HepG2 (cell line): ENCODE results near the gene C10orf143. TPM values are rescaled to one million over a fixed set of nuclear protein-coding genes. Genes with fewer than 3 reads are reported as not detected.
A peak's percentile ranks its signal among the peaks of the same experiment; 100 is the strongest.

Experiments
- BCL6 ChIP-seq: IDR thresholded peaks from 2 replicates; pipeline ENCODE4 v1.6.1; 2016; ENCODE audit warnings: missing genetic modification reagents, missing compliant biosample characterization
- FIP1L1 ChIP-seq: fragments of 200-400 bp; formaldehyde crosslinking; IDR thresholded peaks from 2 replicates; pipeline ENCODE4 v1.6.1; 2018; ENCODE audit warnings: low read depth, mild to moderate bottlenecking, low read length, moderate library complexity, borderline replicate concordance; ENCODE audit not compliant: insufficient read depth
- HMG20A ChIP-seq: IDR thresholded peaks from 2 replicates; pipeline ENCODE4 v1.6.1; 2016; ENCODE audit warnings: borderline replicate concordance
- NFE2 ChIP-seq: sonication (generic); formaldehyde crosslinking; IDR thresholded peaks from 2 replicates; pipeline ENCODE4 v1.4.0; 2020; ENCODE audit warnings: missing genetic modification reagents
- NFYB ChIP-seq: sonication (generic); formaldehyde crosslinking; IDR thresholded peaks from 2 replicates; pipeline ENCODE4 v1.4.0; 2020; ENCODE audit warnings: missing genetic modification reagents
- SNAPC2 ChIP-seq: sonication (generic); formaldehyde crosslinking; IDR thresholded peaks from 2 replicates; pipeline ENCODE4 v1.8.1; 2022; ENCODE audit warnings: mild to moderate bottlenecking, missing genetic modification reagents
- TAF1 ChIP-seq: sonication (generic); formaldehyde crosslinking; IDR thresholded peaks from 2 replicates; pipeline ENCODE4 v1.4.0; 2020; ENCODE audit warnings: missing genetic modification reagents
- TARDBP ChIP-seq: sonication (generic); formaldehyde crosslinking; IDR thresholded peaks from 2 replicates; pipeline ENCODE4 v1.8.0; 2022; ENCODE audit warnings: mild to moderate bottlenecking, missing genetic modification reagents
- TBL1XR1 ChIP-seq: fragments of 150-350 bp; IDR thresholded peaks from 2 replicates; pipeline ENCODE4 v1.6.1; 2014; ENCODE audit warnings: borderline replicate concordance, low read length; ENCODE audit not compliant: partially characterized antibody
- ZBTB7B ChIP-seq: sonication (generic); formaldehyde crosslinking; IDR thresholded peaks from 2 replicates; pipeline ENCODE4 v1.4.0; 2020; ENCODE audit warnings: missing genetic modification reagents
- ZNF225 ChIP-seq: sonication (generic); formaldehyde crosslinking; IDR thresholded peaks from 2 replicates; pipeline ENCODE4 v1.4.0; 2020; ENCODE audit warnings: mild to moderate bottlenecking, missing genetic modification reagents
- ZNF235 ChIP-seq: sonication (generic); formaldehyde crosslinking; IDR thresholded peaks from 2 replicates; pipeline ENCODE4 v1.8.1; 2023; ENCODE audit warnings: mild to moderate bottlenecking, missing genetic modification reagents, borderline replicate concordance
- ZNF256 ChIP-seq: sonication (generic); formaldehyde crosslinking; conservative IDR thresholded peaks from 2 replicates; pipeline ENCODE4 v1.4.0; 2020; ENCODE audit warnings: missing genetic modification reagents
- ZNF263 ChIP-seq: sonication (generic); formaldehyde crosslinking; IDR thresholded peaks from 2 replicates; pipeline ENCODE4 v1.4.0; 2020; ENCODE audit warnings: missing genetic modification reagents
- polyA plus RNA-seq, 8 experiments: library from polyadenylated mRNA; depleted of rRNA in 3 of 8; stranded (reverse) in 7 of 8; unstranded in 1 of 8; fragments of >200 nt; fragmentation: Illumina TruSeq in 4 of 8; extraction: Trizol in 4 of 8; gene quantifications; 2 replicates each; pipeline versions ENCODE4 v1.2.1 to v1.2.3, GENCODE V29; 2011 to 2016; ENCODE audit warnings: low read depth in 4 of 8, missing spikeins in 1 of 8, mixed read lengths in 1 of 8; ENCODE audit not compliant: insufficient read depth in 1 of 8
- total RNA-seq, 5 experiments: library from RNA; depleted of rRNA; stranded (reverse); fragments of >200 nt; fragmentation: Illumina TruSeq; extraction: Trizol; gene quantifications; 2 replicates each; pipeline ENCODE4 v1.2.3, GENCODE V29; 2016; ENCODE audit warnings: low read depth in 1 of 5
- TF ChIP-seq, protein P1 (sequence below): sonication (generic); formaldehyde crosslinking; IDR thresholded peaks from 2 replicates; pipeline ENCODE4 v1.4.0; 2020; ENCODE audit warnings: missing genetic modification reagents, borderline replicate concordance
- TF ChIP-seq, protein P2 (sequence below): IDR thresholded peaks from 2 replicates; pipeline ENCODE4 v1.6.1; 2012; ENCODE audit warnings: low read length, improper control_type of control experiment
- TF ChIP-seq, protein P3 (sequence below): sonication (generic); formaldehyde crosslinking; conservative IDR thresholded peaks from 2 replicates; pipeline ENCODE4 v1.8.0; 2022; ENCODE audit warnings: low read depth, missing genetic modification reagents
- TF ChIP-seq, protein P4 (sequence below): sonication (generic); formaldehyde crosslinking; IDR thresholded peaks from 2 replicates; pipeline ENCODE4 v1.8.1; 2023; ENCODE audit warnings: mild to moderate bottlenecking, missing genetic modification reagents, borderline replicate concordance
- TF ChIP-seq, protein P5 (sequence below): sonication (generic); formaldehyde crosslinking; IDR thresholded peaks from 2 replicates; pipeline ENCODE4 v1.4.0; 2020; ENCODE audit warnings: missing genetic modification reagents, borderline replicate concordance

C10orf143 gene
- total and polyA plus RNA-seq, 2 of the 13 experiments (the other 11 are each of a cell fraction or from before 2014, with no cell fraction given): 0.21 to 0.91 TPM

DNA sequence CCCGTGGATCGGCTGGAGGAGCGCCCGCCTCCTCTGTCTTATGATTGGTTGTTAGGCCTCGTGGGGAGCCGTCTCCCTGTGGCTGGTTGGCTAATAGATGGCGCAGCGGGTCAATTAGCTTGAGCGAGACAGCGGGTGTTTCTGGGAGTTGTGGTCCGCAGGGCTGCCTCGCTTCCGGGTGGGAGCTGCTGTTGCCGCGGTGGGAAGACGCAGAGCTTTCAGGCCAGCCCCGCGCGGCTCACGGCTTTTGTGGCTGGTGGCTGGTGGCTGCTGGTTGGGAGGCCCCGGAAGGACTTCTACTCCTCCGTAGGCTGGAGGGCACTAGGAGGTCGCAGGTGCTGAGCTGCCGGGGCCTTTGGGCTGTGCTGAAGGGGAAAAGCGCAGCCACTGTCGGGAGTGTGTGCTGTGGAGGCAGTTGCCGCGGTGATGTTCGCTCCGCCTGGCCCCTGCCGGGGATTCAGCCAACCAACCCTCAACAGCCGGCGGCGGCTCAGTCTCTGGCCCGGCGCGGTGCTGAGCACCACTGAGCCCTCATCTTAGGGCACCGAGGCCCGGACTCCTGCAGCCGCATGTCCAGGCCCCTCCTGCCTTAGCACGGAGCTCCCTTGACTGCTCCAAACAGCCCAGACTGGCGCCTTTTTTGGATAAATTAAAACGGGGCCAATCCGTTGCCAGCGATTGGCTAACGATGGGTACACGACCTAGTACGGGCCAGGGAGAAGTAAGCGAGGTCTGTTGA, 652 bp upstream of the C10orf143 start (continued):
- TF ChIP-seq, protein P1, sequence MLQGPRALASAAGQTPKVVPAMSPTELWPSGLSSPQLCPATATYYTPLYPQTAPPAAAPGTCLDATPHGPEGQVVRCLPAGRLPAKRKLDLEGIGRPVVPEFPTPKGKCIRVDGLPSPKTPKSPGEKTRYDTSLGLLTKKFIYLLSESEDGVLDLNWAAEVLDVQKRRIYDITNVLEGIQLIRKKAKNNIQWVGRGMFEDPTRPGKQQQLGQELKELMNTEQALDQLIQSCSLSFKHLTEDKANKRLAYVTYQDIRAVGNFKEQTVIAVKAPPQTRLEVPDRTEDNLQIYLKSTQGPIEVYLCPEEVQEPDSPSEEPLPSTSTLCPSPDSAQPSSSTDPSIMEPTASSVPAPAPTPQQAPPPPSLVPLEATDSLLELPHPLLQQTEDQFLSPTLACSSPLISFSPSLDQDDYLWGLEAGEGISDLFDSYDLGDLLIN (CRISPR knock-in tag): 0 out of 2 replicates have a peak, but pooled peaks have one; percentile 19
- TF ChIP-seq, protein P2, sequence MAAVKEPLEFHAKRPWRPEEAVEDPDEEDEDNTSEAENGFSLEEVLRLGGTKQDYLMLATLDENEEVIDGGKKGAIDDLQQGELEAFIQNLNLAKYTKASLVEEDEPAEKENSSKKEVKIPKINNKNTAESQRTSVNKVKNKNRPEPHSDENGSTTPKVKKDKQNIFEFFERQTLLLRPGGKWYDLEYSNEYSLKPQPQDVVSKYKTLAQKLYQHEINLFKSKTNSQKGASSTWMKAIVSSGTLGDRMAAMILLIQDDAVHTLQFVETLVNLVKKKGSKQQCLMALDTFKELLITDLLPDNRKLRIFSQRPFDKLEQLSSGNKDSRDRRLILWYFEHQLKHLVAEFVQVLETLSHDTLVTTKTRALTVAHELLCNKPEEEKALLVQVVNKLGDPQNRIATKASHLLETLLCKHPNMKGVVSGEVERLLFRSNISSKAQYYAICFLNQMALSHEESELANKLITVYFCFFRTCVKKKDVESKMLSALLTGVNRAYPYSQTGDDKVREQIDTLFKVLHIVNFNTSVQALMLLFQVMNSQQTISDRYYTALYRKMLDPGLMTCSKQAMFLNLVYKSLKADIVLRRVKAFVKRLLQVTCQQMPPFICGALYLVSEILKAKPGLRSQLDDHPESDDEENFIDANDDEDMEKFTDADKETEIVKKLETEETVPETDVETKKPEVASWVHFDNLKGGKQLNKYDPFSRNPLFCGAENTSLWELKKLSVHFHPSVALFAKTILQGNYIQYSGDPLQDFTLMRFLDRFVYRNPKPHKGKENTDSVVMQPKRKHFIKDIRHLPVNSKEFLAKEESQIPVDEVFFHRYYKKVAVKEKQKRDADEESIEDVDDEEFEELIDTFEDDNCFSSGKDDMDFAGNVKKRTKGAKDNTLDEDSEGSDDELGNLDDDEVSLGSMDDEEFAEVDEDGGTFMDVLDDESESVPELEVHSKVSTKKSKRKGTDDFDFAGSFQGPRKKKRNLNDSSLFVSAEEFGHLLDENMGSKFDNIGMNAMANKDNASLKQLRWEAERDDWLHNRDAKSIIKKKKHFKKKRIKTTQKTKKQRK: no peak
- TF ChIP-seq FIP1L1 (no peak), ZBTB7B (CRISPR knock-in tag) (peak; percentile 72; the same call in 1 of the 2 replicates), NFE2 (CRISPR knock-in tag) (no peak), HMG20A (no peak), ZNF256 (CRISPR knock-in tag) (no peak), TAF1 (CRISPR knock-in tag) (no peak), ZNF263 (CRISPR knock-in tag) (peak; percentile 22; the same call in 1 of the 2 replicates), SNAPC2 (CRISPR knock-in tag) (no peak), TBL1XR1 (no peak), NFYB (CRISPR knock-in tag) (peak; percentile 96), BCL6 (CRISPR knock-in tag) (no peak), ZNF225 (CRISPR knock-in tag) (no peak), TARDBP (CRISPR knock-in tag) (no peak), ZNF235 (CRISPR knock-in tag) (peak; percentile 73; the same call in 1 of the 2 replicates)
- TF ChIP-seq, protein P3, sequence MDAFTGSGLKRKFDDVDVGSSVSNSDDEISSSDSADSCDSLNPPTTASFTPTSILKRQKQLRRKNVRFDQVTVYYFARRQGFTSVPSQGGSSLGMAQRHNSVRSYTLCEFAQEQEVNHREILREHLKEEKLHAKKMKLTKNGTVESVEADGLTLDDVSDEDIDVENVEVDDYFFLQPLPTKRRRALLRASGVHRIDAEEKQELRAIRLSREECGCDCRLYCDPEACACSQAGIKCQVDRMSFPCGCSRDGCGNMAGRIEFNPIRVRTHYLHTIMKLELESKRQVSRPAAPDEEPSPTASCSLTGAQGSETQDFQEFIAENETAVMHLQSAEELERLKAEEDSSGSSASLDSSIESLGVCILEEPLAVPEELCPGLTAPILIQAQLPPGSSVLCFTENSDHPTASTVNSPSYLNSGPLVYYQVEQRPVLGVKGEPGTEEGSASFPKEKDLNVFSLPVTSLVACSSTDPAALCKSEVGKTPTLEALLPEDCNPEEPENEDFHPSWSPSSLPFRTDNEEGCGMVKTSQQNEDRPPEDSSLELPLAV: no peak
- TF ChIP-seq, protein P4, sequence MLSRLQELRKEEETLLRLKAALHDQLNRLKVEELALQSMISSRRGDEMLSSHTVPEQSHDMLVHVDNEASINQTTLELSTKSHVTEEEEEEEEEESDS (CRISPR knock-in tag): no peak
- TF ChIP-seq, protein P5, sequence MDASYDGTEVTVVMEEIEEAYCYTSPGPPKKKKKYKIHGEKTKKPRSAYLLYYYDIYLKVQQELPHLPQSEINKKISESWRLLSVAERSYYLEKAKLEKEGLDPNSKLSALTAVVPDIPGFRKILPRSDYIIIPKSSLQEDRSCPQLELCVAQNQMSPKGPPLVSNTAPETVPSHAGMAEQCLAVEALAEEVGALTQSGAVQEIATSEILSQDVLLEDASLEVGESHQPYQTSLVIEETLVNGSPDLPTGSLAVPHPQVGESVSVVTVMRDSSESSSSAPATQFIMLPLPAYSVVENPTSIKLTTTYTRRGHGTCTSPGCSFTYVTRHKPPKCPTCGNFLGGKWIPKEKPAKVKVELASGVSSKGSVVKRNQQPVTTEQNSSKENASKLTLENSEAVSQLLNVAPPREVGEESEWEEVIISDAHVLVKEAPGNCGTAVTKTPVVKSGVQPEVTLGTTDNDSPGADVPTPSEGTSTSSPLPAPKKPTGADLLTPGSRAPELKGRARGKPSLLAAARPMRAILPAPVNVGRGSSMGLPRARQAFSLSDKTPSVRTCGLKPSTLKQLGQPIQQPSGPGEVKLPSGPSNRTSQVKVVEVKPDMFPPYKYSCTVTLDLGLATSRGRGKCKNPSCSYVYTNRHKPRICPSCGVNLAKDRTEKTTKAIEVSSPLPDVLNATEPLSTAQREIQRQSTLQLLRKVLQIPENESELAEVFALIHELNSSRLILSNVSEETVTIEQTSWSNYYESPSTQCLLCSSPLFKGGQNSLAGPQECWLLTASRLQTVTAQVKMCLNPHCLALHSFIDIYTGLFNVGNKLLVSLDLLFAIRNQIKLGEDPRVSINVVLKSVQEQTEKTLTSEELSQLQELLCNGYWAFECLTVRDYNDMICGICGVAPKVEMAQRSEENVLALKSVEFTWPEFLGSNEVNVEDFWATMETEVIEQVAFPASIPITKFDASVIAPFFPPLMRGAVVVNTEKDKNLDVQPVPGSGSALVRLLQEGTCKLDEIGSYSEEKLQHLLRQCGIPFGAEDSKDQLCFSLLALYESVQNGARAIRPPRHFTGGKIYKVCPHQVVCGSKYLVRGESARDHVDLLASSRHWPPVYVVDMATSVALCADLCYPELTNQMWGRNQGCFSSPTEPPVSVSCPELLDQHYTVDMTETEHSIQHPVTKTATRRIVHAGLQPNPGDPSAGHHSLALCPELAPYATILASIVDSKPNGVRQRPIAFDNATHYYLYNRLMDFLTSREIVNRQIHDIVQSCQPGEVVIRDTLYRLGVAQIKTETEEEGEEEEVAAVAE (CRISPR knock-in tag): no peak
